ENCODE results near the gene KLF16.

Gene KLF16

GRCh38 chr19:1845125-1845515 is 18.3 kb downstream of the KLF16 start:
- in situ Hi-C loops (cut with MboI; ENCODE audit: low sequenced_read_pairs) = no loop called here

GRCh38 chr19:1844513-1845124 is 18.8 kb downstream of the KLF16 start:
- in situ Hi-C loops (cut with MboI; ENCODE audit: low sequenced_read_pairs) = no loop called here

- in situ Hi-C loops (cut with MboI; ENCODE audit: low sequenced_read_pairs) = no loop called here
These were observed 19.6 kb downstream of the KLF16 start for GRCh38 chr19:1843646-1844394.

- in situ Hi-C loops (cut with MboI; ENCODE audit: low sequenced_read_pairs) = no loop called here
These were observed 20.3 kb downstream of the KLF16 start for GRCh38 chr19:1843116-1843515.

- in situ Hi-C loops (cut with MboI; ENCODE audit: low sequenced_read_pairs) = no loop called here
These were observed 22.0 kb downstream of the KLF16 start for GRCh38 chr19:1841209-1841924.

- in situ Hi-C loops (cut with MboI; ENCODE audit: low sequenced_read_pairs) = no loop called here
These were observed 22.8 kb downstream of the KLF16 start for GRCh38 chr19:1840541-1841115.

- in situ Hi-C loops (cut with MboI; ENCODE audit: low sequenced_read_pairs) = no loop called here
These were observed 23.5 kb downstream of the KLF16 start for GRCh38 chr19:1839658-1840540.

- in situ Hi-C loops (cut with MboI; ENCODE audit: low sequenced_read_pairs) = no loop called here
These were observed 25.7 kb downstream of the KLF16 start for GRCh38 chr19:1837625-1838105.

GRCh38 chr19:1837222-1837565 is 26.2 kb downstream of the KLF16 start:
- in situ Hi-C loops (cut with MboI; ENCODE audit: low sequenced_read_pairs) = no loop called here

GRCh38 chr19:1836458-1837221 is 26.7 kb downstream of the KLF16 start:
- in situ Hi-C loops (cut with MboI; ENCODE audit: low sequenced_read_pairs) = no loop called here

- in situ Hi-C loops (cut with MboI; ENCODE audit: low sequenced_read_pairs) = no loop called here
These were observed 29.8 kb downstream of the KLF16 start for GRCh38 chr19:1833540-1833939.

- in situ Hi-C loops (cut with MboI; ENCODE audit: low sequenced_read_pairs) = no loop called here
These were observed 31.2 kb downstream of the KLF16 start for GRCh38 chr19:1832046-1832663.

GRCh38 chr19:1830978-1831377 is 32.4 kb downstream of the KLF16 start:
- in situ Hi-C loops (cut with MboI; ENCODE audit: low sequenced_read_pairs) = no loop called here

GRCh38 chr19:1830568-1830967 is 32.8 kb downstream of the KLF16 start:
- in situ Hi-C loops (cut with MboI; ENCODE audit: low sequenced_read_pairs) = no loop called here

GRCh38 chr19:1829958-1830357 is 33.4 kb downstream of the KLF16 start:
- in situ Hi-C loops (cut with MboI; ENCODE audit: low sequenced_read_pairs) = no loop called here

- in situ Hi-C loops (cut with MboI; ENCODE audit: low sequenced_read_pairs) = no loop called here
These were observed 34.8 kb downstream of the KLF16 start for GRCh38 chr19:1828279-1829238.

GRCh38 chr19:1827566-1828278 is 35.7 kb downstream of the KLF16 start:
- in situ Hi-C loops (cut with MboI; ENCODE audit: low sequenced_read_pairs) = no loop called here

All from HL-60/S4 treated with retinoic acid at 250 ng/mL for 4 days and 3 days (cell line).